HepG2 (cell line): ENCODE data around the gene DAB2IP. TPM values are rescaled to one million over a fixed set of nuclear protein-coding genes. Genes with fewer than 3 reads are reported as not detected.

Experiments used
- ATAC-seq: fragments of 200-7000 bp; cut with Tn5 transposase; 3 replicates; pipeline ENCODE4 v1.9.1; 2020; ENCODE audit warnings: mild to moderate bottlenecking, moderate library complexity
- BruUV-seq: library from RNA; stranded (reverse); fragments of 400-500 nt; replicated peaks from 2 replicates; lab custom pipeline; 2021; lab: Mats Ljungman, UMichigan
- CTCF ChIA-PET: fragments of 300-600 bp; formaldehyde crosslinking; extraction: SDS; loops from one replicate; lab custom pipeline; 2021; ENCODE audit warnings: low total read pairs, inconsistent platforms, low intra/inter-chr PET ratio; lab: Yijun Ruan, JAX
- POLR2A ChIA-PET: fragments of 350-600 bp; sonication (Branson Sonifier 250); formaldehyde crosslinking; loops from one replicate; lab custom pipeline; 2020; ENCODE audit warnings: antibody characterized with exemption, inconsistent platforms; lab: Yijun Ruan, JAX
- DNase-seq: peaks from one replicate; pipeline ENCODE4 v3.0.0-alpha.2; 2015; ENCODE audit warnings: low spot score
- FAIRE-seq: peaks from 3 replicates; lab custom pipeline; 2011; peaks lifted over from hg19 to GRCh38; lab: Jason Lieb, UNC
- H2AFZ ChIP-seq: one replicate; pipeline ENCODE4 v1.6.1; 2011; ENCODE audit warnings: low read length, inconsistent platforms
- H3K27ac ChIP-seq: fragments of 300-600 bp; 3 replicates; pipeline ENCODE4 v1.8.0; 2011; ENCODE audit warnings: mixed run types, mild to moderate bottlenecking, mixed read lengths, low read length, inconsistent platforms; ENCODE audit not compliant: insufficient read depth; ENCODE audit errors: extremely low read length
- H3K27me3 ChIP-seq, 2 experiments: fragments of 200-600 bp in 1 of 2; 2 replicates in 1 of 2; 3 replicates in 1 of 2; pipeline versions ENCODE4 v1.6.0 to v1.8.0; 2011; ENCODE audit warnings: low read length in 2 of 2, mild to moderate bottlenecking in 2 of 2, moderate library complexity in 2 of 2, inconsistent platforms in 1 of 2; ENCODE audit not compliant: insufficient read depth in 2 of 2, control insufficient read depth in 1 of 2
- H3K36me3 ChIP-seq, 2 experiments: fragments of 200-600 bp in 1 of 2; replicated peaks in 1 of 2; 2 replicates in 1 of 2; 3 replicates in 1 of 2; pipeline versions ENCODE4 v1.5.1 to v1.8.0; 2011; ENCODE audit warnings: low read length in 2 of 2, inconsistent platforms in 1 of 2; ENCODE audit not compliant: insufficient read depth in 2 of 2, control insufficient read depth in 1 of 2
- H3K4me1 ChIP-seq: 2 replicates; pipeline ENCODE4 v1.5.1; 2012; ENCODE audit warnings: low read length, inconsistent platforms; ENCODE audit not compliant: insufficient read depth
- H3K4me2 ChIP-seq: 2 replicates; pipeline ENCODE4 v1.6.0; 2011; ENCODE audit warnings: low read depth, low read length, inconsistent platforms
- H3K4me3 ChIP-seq, 3 experiments: fragments of 200-600 bp in 1 of 3; sonication (generic), shearing (Covaris generic) in 1 of 3; replicated peaks in 1 of 3; 2 replicates each; pipeline ENCODE4 v1.5.1; 2011 to 2016; ENCODE audit warnings: low read length in 3 of 3, inconsistent platforms in 2 of 3, low read depth in 2 of 3, mild to moderate bottlenecking in 2 of 3, control low read depth in 1 of 3, mixed read lengths in 1 of 3; ENCODE audit not compliant: insufficient read depth in 1 of 3
- H3K79me2 ChIP-seq: one replicate; pipeline ENCODE4 v1.6.1; 2011; ENCODE audit warnings: low read length, inconsistent platforms; ENCODE audit not compliant: insufficient read depth
- H3K9ac ChIP-seq: 2 replicates; pipeline ENCODE4 v1.6.0; 2011; ENCODE audit warnings: mild to moderate bottlenecking, low read depth, low read length, inconsistent platforms; ENCODE audit not compliant: insufficient read depth
- H3K9me3 ChIP-seq: 2 replicates; pipeline ENCODE4 v1.5.1; 2012; ENCODE audit warnings: mild to moderate bottlenecking, low read length
- H4K20me1 ChIP-seq: 2 replicates; pipeline ENCODE4 v1.6.0; 2011; ENCODE audit warnings: inconsistent platforms, mild to moderate bottlenecking, low read length, moderate library complexity; ENCODE audit not compliant: insufficient read depth
- FOSL2 ChIP-seq: sonication (generic); formaldehyde crosslinking; IDR thresholded peaks from 2 replicates; pipeline ENCODE4 v1.4.0; 2020; ENCODE audit warnings: missing genetic modification reagents
- GATAD2A ChIP-seq: IDR thresholded peaks from 2 replicates; pipeline ENCODE4 v1.6.1; 2016
- HBP1 ChIP-seq: IDR thresholded peaks from 2 replicates; pipeline ENCODE4 v1.6.1; 2016; ENCODE audit warnings: low read depth, control low read depth
- NFYB ChIP-seq: sonication (generic); formaldehyde crosslinking; IDR thresholded peaks from 2 replicates; pipeline ENCODE4 v1.4.0; 2020; ENCODE audit warnings: missing genetic modification reagents
- RARA ChIP-seq: IDR thresholded peaks from 2 replicates; pipeline ENCODE4 v1.6.1; 2016; ENCODE audit warnings: missing genetic modification reagents, missing compliant biosample characterization
- SNAI1 ChIP-seq: sonication (generic); formaldehyde crosslinking; IDR thresholded peaks from 2 replicates; pipeline ENCODE4 v1.5.0; 2020; ENCODE audit warnings: mild to moderate bottlenecking, missing genetic modification reagents, borderline replicate concordance
- SNAPC2 ChIP-seq: sonication (generic); formaldehyde crosslinking; IDR thresholded peaks from 2 replicates; pipeline ENCODE4 v1.8.1; 2022; ENCODE audit warnings: mild to moderate bottlenecking, missing genetic modification reagents
- SOX13 ChIP-seq, 3 experiments: fragments of 450-650 bp in 1 of 3; sonication (generic) in 1 of 3; formaldehyde crosslinking in 1 of 3; IDR thresholded peaks in 2 of 3; conservative IDR thresholded peaks in 1 of 3; 2 replicates each; pipeline versions ENCODE4 v1.5.0 to v1.6.1; 2016 to 2020; ENCODE audit warnings: antibody characterized with exemption in 1 of 3, mild to moderate bottlenecking in 1 of 3, missing compliant biosample characterization in 1 of 3, missing genetic modification reagents in 1 of 3, moderate library complexity in 1 of 3
- TAF15 ChIP-seq: fragments of 200-400 bp; formaldehyde crosslinking; IDR thresholded peaks from one replicate; pipeline ENCODE4 v1.6.1; 2018; ENCODE audit warnings: mild to moderate bottlenecking, low read depth, low read length; ENCODE audit not compliant: poor library complexity, severe bottlenecking
- TERF1 ChIP-seq: sonication (generic); formaldehyde crosslinking; IDR thresholded peaks from 2 replicates; pipeline ENCODE4 v1.8.0; 2022; ENCODE audit warnings: mild to moderate bottlenecking, missing genetic modification reagents, moderate library complexity
- TFDP1 ChIP-seq: IDR thresholded peaks from 2 replicates; pipeline ENCODE4 v1.6.1; 2016; ENCODE audit warnings: missing compliant biosample characterization, missing genetic modification reagents, borderline replicate concordance
- ZNF235 ChIP-seq: sonication (generic); formaldehyde crosslinking; IDR thresholded peaks from 2 replicates; pipeline ENCODE4 v1.8.1; 2023; ENCODE audit warnings: mild to moderate bottlenecking, missing genetic modification reagents, borderline replicate concordance
- ZNF543 ChIP-seq: sonication (generic); formaldehyde crosslinking; IDR thresholded peaks from 2 replicates; pipeline ENCODE4 v1.4.0; 2020; ENCODE audit warnings: mild to moderate bottlenecking, missing genetic modification reagents
- ZNF652 ChIP-seq: IDR thresholded peaks from 2 replicates; pipeline ENCODE4 v1.6.1; 2016; ENCODE audit warnings: low read depth, borderline replicate concordance
- WGBS: methylation state at CpG from one replicate; pipeline ENCODE4 v1.1.6; 2017; ENCODE audit warnings: low lambda C conversion rate; 5-methylcytosine and 5-hydroxymethylcytosine counted together
- in situ Hi-C: cut with HindIII; loops from 2 replicates; pipeline ENCODE4 v1.10.0; 2017; ENCODE audit warnings: low pct_unique_long_range_greater_than_20kb; ENCODE audit not compliant: extremely low pct_ligation_motif_present
- intact Hi-C: fragments of 100-400 bp; cut with micrococcal nuclease; formaldehyde crosslinking; loops from one replicate; pipeline ENCODE4 v1.10.0; 2022; ENCODE audit not compliant: unreplicated experiment
- polyA plus RNA-seq, 8 experiments: library from polyadenylated mRNA; depleted of rRNA in 3 of 8; stranded (reverse) in 7 of 8; unstranded in 1 of 8; fragments of >200 nt; fragmentation: Illumina TruSeq in 4 of 8; extraction: Trizol in 4 of 8; gene quantifications; 2 replicates each; pipeline versions ENCODE4 v1.2.1 to v1.2.3, GENCODE V29; 2011 to 2016; ENCODE audit warnings: low read depth in 4 of 8, missing spikeins in 1 of 8, mixed read lengths in 1 of 8; ENCODE audit not compliant: insufficient read depth in 1 of 8
- total RNA-seq, 5 experiments: library from RNA; depleted of rRNA; stranded (reverse); fragments of >200 nt; fragmentation: Illumina TruSeq; extraction: Trizol; gene quantifications; 2 replicates each; pipeline ENCODE4 v1.2.3, GENCODE V29; 2016; ENCODE audit warnings: low read depth in 1 of 5
- TF ChIP-seq, protein P1 (sequence below): sonication (generic); formaldehyde crosslinking; IDR thresholded peaks from 2 replicates; pipeline ENCODE4 v1.8.0; 2022; ENCODE audit warnings: missing genetic modification reagents, mild to moderate bottlenecking, moderate library complexity, borderline replicate concordance

DAB2IP gene
- total and polyA plus RNA-seq, 2 of the 13 experiments (the other 11 are each of a cell fraction or from before 2014, with no cell fraction given), result 25.3 to 37.9 TPM

- TF ChIP-seq ZNF543 (CRISPR knock-in tag), result 0 out of 2 replicates have a peak, but pooled peaks have one; percentile 51
- 0 out of 2 replicates have a peak, but pooled peaks have one; percentile 10 for TF ChIP-seq GATAD2A (CRISPR knock-in tag)
- no peak for TF ChIP-seq ZNF652 (CRISPR knock-in tag)
- peak; percentile 57 for TF ChIP-seq RARA (CRISPR knock-in tag)
- TF ChIP-seq SNAPC2, result no peak
- no peak for TF ChIP-seq ZNF235 (CRISPR knock-in tag)
- TF ChIP-seq, protein P1, sequence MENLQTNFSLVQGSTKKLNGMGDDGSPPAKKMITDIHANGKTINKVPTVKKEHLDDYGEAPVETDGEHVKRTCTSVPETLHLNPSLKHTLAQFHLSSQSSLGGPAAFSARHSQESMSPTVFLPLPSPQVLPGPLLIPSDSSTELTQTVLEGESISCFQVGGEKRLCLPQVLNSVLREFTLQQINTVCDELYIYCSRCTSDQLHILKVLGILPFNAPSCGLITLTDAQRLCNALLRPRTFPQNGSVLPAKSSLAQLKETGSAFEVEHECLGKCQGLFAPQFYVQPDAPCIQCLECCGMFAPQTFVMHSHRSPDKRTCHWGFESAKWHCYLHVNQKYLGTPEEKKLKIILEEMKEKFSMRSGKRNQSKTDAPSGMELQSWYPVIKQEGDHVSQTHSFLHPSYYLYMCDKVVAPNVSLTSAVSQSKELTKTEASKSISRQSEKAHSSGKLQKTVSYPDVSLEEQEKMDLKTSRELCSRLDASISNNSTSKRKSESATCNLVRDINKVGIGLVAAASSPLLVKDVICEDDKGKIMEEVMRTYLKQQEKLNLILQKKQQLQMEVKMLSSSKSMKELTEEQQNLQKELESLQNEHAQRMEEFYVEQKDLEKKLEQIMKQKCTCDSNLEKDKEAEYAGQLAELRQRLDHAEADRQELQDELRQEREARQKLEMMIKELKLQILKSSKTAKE, result 0 out of 2 replicates have a peak, but pooled peaks have one; percentile 31
- TF ChIP-seq FOSL2 (CRISPR knock-in tag), result peak; percentile 89
- no peak for TF ChIP-seq SOX13 (IDR thresholded peaks at IDR 0.05)
- TF ChIP-seq SOX13 (CRISPR knock-in tag; conservative IDR thresholded peaks at IDR 0.05 in 1 of 2, IDR thresholded peaks at IDR 0.05 in 1 of 2), result peak in 1 of 2 experiments; percentile 19; a peak in 1 of 4 replicates
These were observed 43.8 kb upstream of the DAB2IP start (continued) for GRCh38 chr9:121607434-121608167.

DNA sequence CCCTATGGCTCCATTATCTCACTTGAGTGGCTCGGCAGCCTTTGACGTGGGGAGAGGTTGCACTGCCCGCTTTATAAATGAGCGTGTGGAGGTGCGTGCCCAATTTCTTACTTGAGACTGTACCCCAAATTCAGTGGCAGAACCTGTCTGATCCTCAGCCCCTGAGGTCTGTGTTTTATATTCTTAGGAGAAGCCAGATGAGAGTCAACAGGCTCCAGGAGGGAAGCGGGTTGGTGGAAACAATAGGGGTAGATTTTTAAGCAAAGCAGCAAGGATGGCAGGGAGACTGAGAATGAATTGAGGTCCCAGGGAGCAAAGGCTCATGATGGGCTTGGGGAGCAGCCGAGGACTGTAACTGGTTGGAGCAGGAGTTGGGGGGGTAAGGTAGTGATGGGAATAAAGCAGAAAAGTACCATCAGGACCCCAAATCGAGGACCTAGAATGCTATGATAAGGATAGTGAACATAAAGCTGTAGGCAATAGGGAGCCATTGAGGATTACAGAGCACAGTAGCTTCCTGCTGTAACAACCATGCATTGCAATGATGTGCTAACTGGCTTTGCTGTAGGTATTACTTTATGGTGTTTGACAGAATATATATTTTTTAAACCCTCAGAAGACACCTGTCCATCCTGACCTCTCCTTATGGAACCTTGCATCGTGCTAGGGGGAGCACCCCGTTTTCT is 43.1 kb upstream of the DAB2IP start:
- no peak for FAIRE-seq
- no peak for DNase-seq
- 83% methylated on average over 7 of the region's 10 CpGs for WGBS
- Histone ChIP-seq H4K20me1 (no peaks in the 10 kb centered on the region), H2AFZ (no peak overlapping the region), H3K27ac (peak overlapping the region; percentile 18), H3K36me3 (no peaks in the 10 kb centered on the region), H3K4me3 (no peak overlapping the region), H3K9me3 (no peaks in the 10 kb centered on the region), H3K79me2 (no peaks in the 10 kb centered on the region), H3K9ac (no peak overlapping the region), H3K4me2 (peak overlapping the region; percentile 55), H3K4me1 (peaks cover 74% of the 10 kb centered on the region), H3K27me3 (no peaks in the 10 kb centered on the region; a peak in 1 of 5 replicates)
- in situ Hi-C loops (no loop called here), intact Hi-C loops (no loop called here)
- ATAC-seq, result no peak
- CTCF ChIA-PET, result no interaction called here
- POLR2A ChIA-PET, result no interaction called here
- no TSS peak for BruUV-seq
- TF ChIP-seq NFYB (no peak), TAF15 (no peak), SNAI1 (CRISPR knock-in tag) (no peak), TERF1 (CRISPR knock-in tag) (no peak), TFDP1 (CRISPR knock-in tag) (no peak), RARA (CRISPR knock-in tag) (no peak), HBP1 (no peak)
